Activated effector memory CD4-positive, alpha-beta T cell treated with Interleukin-2 at 50 U/mL for 16 hours (primary cell): ENCODE data around the gene FBXO3.
"Not testable (repeated sequence)": the region's sequence is repeated elsewhere in the genome, so short reads cannot be mapped to it uniquely, and the experiment has no call there.

Experiments used
- DNase-seq: peaks from one replicate; pipeline ENCODE4 v3.0.0-alpha.2; 2020

FBXO3 gene

DNA sequence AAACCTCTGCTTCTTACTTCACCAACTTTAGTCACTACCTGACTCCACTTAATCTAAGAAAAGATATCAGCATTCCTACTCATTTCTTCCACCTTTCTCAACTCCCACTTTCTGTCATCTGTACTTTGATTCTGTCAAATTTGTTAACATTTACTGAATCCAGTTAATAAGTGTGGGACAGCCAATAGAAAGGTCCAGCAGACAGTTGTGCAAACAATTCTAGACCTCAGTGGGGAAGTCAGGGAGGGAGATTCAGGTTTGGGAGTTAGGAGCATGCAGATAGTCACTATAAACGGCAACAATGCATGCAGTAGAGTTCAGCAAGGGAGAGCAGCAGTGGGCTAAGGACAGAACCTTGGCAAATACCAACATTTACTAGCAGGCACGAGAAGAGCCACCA lies 4.1 kb downstream of the FBXO3 start:
- DNase-seq: no peak

- DNase-seq: no peak
Measured at GRCh38 chr11:33769542-33769941, 4.8 kb downstream of the FBXO3 start.

- DNase-seq: no peak
Measured at GRCh38 chr11:33767624-33768023, 6.7 kb downstream of the FBXO3 start.

DNA sequence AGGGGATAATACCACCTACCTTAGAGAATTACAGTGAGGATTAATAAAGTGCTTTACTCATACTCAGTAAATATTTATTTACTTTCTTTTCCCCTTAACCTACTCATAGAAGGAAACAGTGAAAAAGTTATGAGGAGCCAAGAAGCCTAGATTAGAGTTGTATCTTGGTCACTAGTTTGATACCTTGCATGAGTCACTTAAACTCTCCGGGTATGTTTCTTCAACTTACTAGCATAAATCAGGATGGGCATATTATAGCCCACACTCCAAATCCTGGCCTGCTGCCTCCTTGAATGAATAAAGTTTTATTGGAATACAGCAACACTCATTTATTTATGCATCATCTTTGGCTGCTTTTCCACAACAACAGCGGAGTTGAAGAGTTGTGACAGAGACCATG lies 8.2 kb downstream of the FBXO3 start:
- no peak for DNase-seq

GRCh38 chr11:33761471-33761870 lies 12.8 kb downstream of the FBXO3 start:
- no peak for DNase-seq

GRCh38 chr11:33753304-33753967 lies 20.9 kb downstream of the FBXO3 start:
- no peak for DNase-seq

DNA sequence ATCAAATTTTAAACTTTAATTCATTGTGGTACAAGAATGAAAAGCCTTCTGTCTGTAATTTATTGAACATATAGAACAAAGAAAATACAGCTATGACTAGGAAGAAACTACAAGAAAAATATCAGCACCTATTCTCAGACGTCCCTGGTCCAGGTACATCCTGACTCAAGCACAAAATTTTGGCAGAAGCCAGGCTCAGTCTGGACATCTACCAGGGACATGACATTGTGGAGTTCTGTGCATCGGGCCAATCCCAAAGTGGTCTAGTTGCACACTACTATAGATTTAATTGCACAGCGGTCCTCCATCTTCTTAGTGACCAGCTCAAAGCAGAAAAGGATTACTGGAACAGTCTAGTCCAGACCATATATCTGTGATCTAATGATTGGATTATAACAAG lies 22.4 kb downstream of the FBXO3 start:
- no peak for DNase-seq

- no peak for DNase-seq
Measured at GRCh38 chr11:33747979-33748378, 26.3 kb downstream of the FBXO3 start.

GRCh38 chr11:33743291-33743690 lies 31.0 kb downstream of the FBXO3 start:
- DNase-seq: no peak

GRCh38 chr11:33742249-33742851 lies 32.0 kb downstream of the FBXO3 start:
- DNase-seq: no peak

- no peak for DNase-seq
Measured at GRCh38 chr11:33741806-33742205, 32.5 kb downstream of the FBXO3 start.

GRCh38 chr11:33737362-33737821 lies 36.9 kb downstream of the FBXO3 start:
- DNase-seq: no peak

DNA sequence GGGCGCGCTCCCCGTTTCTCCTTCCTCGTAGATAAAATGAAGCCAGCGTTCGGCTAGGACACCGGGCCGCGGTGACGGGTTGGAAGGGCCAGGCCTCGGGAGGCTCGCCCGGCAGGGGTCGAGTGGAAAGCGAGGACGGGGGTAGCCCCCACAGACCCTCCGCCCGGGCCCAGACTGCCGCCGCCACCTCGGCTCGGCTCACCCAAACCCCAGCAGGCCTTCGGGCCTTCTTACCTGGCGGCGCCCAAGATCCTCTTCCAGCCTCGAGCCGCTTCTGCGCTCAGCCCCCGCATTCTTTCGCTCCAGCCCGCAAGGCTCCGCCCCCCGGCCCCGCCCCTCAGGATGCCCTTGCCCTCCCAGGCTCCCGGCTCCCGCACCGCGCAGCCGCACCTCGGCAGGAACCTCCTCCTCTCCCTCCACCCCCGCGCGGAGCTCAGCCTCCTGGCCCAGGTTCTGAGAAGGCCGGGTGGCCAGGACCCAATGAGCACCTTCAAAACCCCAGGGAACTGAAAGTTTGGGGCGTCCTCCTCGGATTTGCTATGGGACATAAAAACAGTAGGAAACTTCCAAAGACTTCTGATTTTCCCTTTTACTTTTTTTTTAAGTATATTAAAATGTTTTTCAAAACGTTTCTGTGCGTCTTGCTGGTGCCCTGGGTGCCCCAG lies 38.0 kb downstream of the FBXO3 start, which contains the start of gene CD59:
Gene CD59 (minus strand): TSS at position 276 of the 665 bp plus-strand sequence. CDS start 13,978 bp downstream, outside the sequence.
- DNase-seq: peak; percentile 87

DNA sequence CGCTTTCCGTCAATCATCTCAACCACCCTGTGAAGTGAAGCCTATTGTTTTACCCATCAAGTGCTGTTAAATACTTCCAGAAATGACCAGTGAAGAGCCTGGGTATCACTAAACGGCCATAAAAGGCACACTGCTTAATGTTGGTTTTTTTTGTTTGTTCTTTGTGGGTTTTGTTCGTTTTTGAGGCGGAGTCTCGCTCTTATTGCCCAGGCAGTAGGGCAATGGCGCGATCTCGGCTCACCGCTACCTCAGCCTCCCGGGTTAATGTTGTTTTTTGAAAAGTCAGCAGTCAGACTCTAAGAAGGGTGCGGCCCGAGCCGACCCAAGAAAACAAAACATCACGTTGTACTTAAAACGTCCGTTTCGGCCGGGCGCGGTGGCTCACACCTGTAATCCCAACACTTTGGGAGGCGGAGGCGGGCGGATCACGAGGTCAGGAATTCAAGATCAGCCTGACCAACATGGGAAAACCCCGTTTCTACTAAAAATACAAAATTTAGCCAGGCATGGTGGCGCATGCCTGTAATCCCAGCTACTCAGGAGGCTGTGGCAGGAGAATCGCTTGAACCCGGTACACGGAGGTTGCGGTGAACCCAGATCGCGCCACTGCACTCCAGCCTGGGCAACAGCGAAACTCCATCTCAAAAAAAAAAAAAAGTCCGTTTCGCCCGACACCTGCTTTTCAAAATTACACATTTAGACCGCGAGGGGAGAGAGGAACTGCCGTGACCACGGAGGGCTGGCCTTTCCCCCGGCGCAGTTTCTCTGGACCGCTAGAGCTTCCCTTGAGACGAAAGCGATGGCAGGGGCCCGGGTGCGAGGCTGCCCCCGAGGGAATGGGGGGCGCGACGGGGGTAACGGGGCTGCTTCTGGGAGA lies 38.8 kb downstream of the FBXO3 start:
- DNase-seq: peak; percentile 32

- DNase-seq: no peak
Measured at GRCh38 chr11:33734441-33735270, 39.7 kb downstream of the FBXO3 start.

DNA sequence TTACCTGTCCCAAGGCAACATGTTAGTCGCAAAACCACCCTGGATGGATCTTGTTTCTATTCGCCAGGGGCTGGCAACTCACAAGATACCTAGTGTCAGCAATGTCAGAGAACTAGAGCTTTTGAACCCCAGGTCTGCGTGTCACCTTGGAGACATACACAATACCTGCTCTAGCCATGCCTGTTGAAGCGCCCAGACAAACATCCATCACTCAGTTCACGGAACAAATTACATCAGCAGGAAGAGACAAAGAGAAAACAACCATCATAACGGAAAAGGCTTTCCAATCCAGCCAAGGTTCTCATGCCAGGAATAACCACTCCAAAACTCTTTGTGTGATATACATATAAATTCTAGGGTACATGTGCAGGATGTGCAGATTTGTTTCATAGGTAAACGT lies 40.3 kb downstream of the FBXO3 start:
- DNase-seq: no peak

DNA sequence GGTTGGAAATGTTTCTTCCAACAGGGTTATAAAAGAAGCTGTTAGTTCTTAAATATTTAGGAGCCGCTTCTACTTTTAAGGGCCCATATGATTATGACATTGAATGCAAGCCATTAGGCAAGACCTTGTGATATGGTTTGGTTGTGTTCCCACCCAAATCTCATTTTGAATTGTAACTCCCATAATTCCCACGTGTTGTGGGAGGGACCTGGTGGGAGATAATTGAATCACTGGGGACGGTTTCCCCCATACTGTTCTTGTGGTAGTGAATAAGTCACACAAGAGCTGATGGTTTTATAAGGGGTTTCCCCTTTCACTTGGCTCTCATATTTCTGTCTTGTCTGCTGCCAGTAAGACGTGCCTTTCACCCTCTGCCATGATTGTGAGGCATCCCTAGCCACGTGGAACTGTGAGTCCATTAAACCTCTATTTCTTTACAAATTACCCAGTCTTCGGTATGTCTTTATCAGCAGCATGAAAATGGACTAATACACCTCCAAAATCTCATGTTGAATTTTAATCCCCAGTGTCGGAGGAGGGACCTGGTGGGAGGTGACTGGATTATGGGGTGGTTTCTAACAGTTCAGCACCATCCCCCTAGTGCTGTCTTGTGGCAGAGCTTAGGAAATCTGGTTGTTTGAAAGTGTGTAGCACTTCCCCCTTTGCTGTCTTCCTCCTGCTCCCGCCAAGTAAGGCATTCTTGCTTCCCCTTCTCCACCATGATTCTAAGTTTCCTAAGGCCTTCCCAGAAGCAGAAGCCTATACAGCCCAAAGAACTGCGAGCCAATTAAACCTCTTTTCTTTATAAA lies 42.4 kb downstream of the FBXO3 start:
- no peak for DNase-seq

- no peak for DNase-seq
Measured at GRCh38 chr11:33730716-33731115, 43.6 kb downstream of the FBXO3 start.

- DNase-seq: not testable (repeated sequence)
Measured at GRCh38 chr11:33729072-33729664, 45.2 kb downstream of the FBXO3 start.

DNA sequence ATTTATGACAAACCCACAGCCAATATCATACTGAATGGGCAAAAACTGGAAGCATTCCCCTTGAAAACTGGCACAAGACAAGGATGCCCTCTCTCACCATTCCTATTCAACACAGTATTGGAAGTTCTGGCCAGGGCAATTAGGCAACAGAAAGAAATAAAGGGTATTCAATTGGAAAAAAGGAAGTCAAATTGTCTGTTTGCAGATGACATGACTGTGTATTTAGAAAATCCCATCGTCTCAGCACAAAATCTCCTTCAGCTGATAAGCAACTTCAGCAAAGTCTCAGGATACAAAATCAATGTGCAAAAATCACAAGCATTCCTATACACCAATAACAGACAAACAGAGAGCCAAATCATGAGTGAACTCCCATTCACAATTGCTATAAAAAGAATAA lies 46.8 kb downstream of the FBXO3 start:
- DNase-seq: not testable (repeated sequence)

- no peak for DNase-seq
Measured at GRCh38 chr11:33725496-33725895, 48.8 kb downstream of the FBXO3 start.
